K562 (cell line): ENCODE data around the gene SNX4. TPM values are rescaled to one million over a fixed set of nuclear protein-coding genes. Genes with fewer than 3 reads are reported as not detected.

Experiments used
- FOXK2 ChIP-seq, 2 experiments: fragments of 450-650 bp; IDR thresholded peaks in 1 of 2; conservative IDR thresholded peaks in 1 of 2; 2 replicates each; pipeline ENCODE4 v1.6.1; 2016; ENCODE audit warnings: low read depth in 2 of 2, mild to moderate bottlenecking in 1 of 2
- SIN3B ChIP-seq: fragments of 450-650 bp; IDR thresholded peaks from 2 replicates; pipeline ENCODE4 v1.6.1; 2017; ENCODE audit warnings: low read depth, mild to moderate bottlenecking, moderate library complexity
- TEAD1 ChIP-seq, 2 experiments: fragments of 450-650 bp in 1 of 2; sonication (generic) in 1 of 2; formaldehyde crosslinking; IDR thresholded peaks; 2 replicates each; pipeline versions ENCODE4 v1.4.0 to v1.8.0; 2020 to 2022; ENCODE audit warnings: mild to moderate bottlenecking in 2 of 2, missing genetic modification reagents in 1 of 2
- ZNF407 ChIP-seq: fragments of 450-650 bp; IDR thresholded peaks from 2 replicates; pipeline ENCODE4 v1.6.1; 2016; ENCODE audit warnings: low read depth
- polyA plus RNA-seq, 8 experiments: library from polyadenylated mRNA; depleted of rRNA in 4 of 8; stranded (reverse) in 5 of 8; unstranded in 3 of 8; fragments of >200 nt; fragmentation: Nextera tagmentation in 2 of 8; fragmentation: Illumina TruSeq in 1 of 8; extraction: Ambion mirVana in 2 of 8; extraction: Trizol in 1 of 8; gene quantifications; 2 replicates each; pipeline versions ENCODE4 v1.2.1 to v1.2.3, GENCODE V29; 2011 to 2014; ENCODE audit warnings: inconsistent platforms in 1 of 8, missing spikeins in 1 of 8
- total RNA-seq, 7 experiments: library from RNA; depleted of rRNA in 6 of 7; stranded (reverse); fragments of >200 nt in 6 of 7; fragmentation: Illumina TruSeq in 2 of 7; extraction: Trizol in 2 of 7; gene quantifications; 2 replicates each; pipeline versions ENCODE4 v1.2.1 to v1.2.3, GENCODE V29; 2011 to 2021; ENCODE audit warnings: low replicate concordance in 1 of 7
- TF ChIP-seq, protein P1 (sequence below): fragments of 450-650 bp; IDR thresholded peaks from 2 replicates; pipeline ENCODE4 v1.6.1; 2016; ENCODE audit warnings: mild to moderate bottlenecking, moderate library complexity

Gene SNX4
- total and polyA plus RNA-seq, 9 of the 15 experiments (the other 6 are each of a cell fraction or from before 2014, with no cell fraction given) = 11.4 to 40.3 (median 30.0) TPM

GRCh38 chr3:125556314-125556713, 36.3 kb upstream of the SNX4 start (continued):
- TF ChIP-seq, protein P1, sequence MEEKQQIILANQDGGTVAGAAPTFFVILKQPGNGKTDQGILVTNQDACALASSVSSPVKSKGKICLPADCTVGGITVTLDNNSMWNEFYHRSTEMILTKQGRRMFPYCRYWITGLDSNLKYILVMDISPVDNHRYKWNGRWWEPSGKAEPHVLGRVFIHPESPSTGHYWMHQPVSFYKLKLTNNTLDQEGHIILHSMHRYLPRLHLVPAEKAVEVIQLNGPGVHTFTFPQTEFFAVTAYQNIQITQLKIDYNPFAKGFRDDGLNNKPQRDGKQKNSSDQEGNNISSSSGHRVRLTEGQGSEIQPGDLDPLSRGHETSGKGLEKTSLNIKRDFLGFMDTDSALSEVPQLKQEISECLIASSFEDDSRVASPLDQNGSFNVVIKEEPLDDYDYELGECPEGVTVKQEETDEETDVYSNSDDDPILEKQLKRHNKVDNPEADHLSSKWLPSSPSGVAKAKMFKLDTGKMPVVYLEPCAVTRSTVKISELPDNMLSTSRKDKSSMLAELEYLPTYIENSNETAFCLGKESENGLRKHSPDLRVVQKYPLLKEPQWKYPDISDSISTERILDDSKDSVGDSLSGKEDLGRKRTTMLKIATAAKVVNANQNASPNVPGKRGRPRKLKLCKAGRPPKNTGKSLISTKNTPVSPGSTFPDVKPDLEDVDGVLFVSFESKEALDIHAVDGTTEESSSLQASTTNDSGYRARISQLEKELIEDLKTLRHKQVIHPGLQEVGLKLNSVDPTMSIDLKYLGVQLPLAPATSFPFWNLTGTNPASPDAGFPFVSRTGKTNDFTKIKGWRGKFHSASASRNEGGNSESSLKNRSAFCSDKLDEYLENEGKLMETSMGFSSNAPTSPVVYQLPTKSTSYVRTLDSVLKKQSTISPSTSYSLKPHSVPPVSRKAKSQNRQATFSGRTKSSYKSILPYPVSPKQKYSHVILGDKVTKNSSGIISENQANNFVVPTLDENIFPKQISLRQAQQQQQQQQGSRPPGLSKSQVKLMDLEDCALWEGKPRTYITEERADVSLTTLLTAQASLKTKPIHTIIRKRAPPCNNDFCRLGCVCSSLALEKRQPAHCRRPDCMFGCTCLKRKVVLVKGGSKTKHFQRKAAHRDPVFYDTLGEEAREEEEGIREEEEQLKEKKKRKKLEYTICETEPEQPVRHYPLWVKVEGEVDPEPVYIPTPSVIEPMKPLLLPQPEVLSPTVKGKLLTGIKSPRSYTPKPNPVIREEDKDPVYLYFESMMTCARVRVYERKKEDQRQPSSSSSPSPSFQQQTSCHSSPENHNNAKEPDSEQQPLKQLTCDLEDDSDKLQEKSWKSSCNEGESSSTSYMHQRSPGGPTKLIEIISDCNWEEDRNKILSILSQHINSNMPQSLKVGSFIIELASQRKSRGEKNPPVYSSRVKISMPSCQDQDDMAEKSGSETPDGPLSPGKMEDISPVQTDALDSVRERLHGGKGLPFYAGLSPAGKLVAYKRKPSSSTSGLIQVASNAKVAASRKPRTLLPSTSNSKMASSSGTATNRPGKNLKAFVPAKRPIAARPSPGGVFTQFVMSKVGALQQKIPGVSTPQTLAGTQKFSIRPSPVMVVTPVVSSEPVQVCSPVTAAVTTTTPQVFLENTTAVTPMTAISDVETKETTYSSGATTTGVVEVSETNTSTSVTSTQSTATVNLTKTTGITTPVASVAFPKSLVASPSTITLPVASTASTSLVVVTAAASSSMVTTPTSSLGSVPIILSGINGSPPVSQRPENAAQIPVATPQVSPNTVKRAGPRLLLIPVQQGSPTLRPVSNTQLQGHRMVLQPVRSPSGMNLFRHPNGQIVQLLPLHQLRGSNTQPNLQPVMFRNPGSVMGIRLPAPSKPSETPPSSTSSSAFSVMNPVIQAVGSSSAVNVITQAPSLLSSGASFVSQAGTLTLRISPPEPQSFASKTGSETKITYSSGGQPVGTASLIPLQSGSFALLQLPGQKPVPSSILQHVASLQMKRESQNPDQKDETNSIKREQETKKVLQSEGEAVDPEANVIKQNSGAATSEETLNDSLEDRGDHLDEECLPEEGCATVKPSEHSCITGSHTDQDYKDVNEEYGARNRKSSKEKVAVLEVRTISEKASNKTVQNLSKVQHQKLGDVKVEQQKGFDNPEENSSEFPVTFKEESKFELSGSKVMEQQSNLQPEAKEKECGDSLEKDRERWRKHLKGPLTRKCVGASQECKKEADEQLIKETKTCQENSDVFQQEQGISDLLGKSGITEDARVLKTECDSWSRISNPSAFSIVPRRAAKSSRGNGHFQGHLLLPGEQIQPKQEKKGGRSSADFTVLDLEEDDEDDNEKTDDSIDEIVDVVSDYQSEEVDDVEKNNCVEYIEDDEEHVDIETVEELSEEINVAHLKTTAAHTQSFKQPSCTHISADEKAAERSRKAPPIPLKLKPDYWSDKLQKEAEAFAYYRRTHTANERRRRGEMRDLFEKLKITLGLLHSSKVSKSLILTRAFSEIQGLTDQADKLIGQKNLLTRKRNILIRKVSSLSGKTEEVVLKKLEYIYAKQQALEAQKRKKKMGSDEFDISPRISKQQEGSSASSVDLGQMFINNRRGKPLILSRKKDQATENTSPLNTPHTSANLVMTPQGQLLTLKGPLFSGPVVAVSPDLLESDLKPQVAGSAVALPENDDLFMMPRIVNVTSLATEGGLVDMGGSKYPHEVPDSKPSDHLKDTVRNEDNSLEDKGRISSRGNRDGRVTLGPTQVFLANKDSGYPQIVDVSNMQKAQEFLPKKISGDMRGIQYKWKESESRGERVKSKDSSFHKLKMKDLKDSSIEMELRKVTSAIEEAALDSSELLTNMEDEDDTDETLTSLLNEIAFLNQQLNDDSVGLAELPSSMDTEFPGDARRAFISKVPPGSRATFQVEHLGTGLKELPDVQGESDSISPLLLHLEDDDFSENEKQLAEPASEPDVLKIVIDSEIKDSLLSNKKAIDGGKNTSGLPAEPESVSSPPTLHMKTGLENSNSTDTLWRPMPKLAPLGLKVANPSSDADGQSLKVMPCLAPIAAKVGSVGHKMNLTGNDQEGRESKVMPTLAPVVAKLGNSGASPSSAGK = no peak
- TF ChIP-seq ZNF407 (no peak), FOXK2 (conservative IDR thresholded peaks at IDR 0.05 in 1 of 2, IDR thresholded peaks at IDR 0.05 in 1 of 2; ENCODE audit: low read depth in 2 of 2) (no peak), TEAD1 (CRISPR knock-in tag; IDR thresholded peaks at IDR 0.05) (no peak), SIN3B (no peak)
